HCT116 (cell line): Measurements from ENCODE around the gene NRXN2. TPM values are rescaled to one million over a fixed set of nuclear protein-coding genes. Genes with fewer than 3 reads are reported as not detected.

Experiments
- ATAC-seq: fragments of 200-7000 bp; cut with Tn5 transposase; 2 replicates; pipeline ENCODE4 v1.9.1; 2020; ENCODE audit warnings: mild to moderate bottlenecking, moderate library complexity
- BruUV-seq: library from RNA; stranded (reverse); fragments of 400-500 nt; replicated peaks from 2 replicates; lab custom pipeline; 2021; lab: Mats Ljungman, UMichigan
- CTCF ChIA-PET: fragments of 300-600 bp; sonication (Branson Sonifier 250); formaldehyde crosslinking; loops from one replicate; lab custom pipeline; 2021; ENCODE audit warnings: antibody characterized with exemption; lab: Charles Lee
- POLR2A ChIA-PET: fragments of 300-600, 350-600 bp; sonication (Branson Sonifier 250); formaldehyde crosslinking; loops from one replicate; lab custom pipeline; 2021; ENCODE audit warnings: antibody characterized with exemption; lab: Charles Lee
- RAD21 ChIA-PET, 2 experiments: fragments of 300-600 bp; sonication (Branson Sonifier 250); formaldehyde crosslinking; loops; one replicate each; lab custom pipeline; 2023; ENCODE audit warnings: low total read pairs in 2 of 2; ENCODE audit not compliant: uncharacterized antibody in 2 of 2, unreplicated experiment in 2 of 2, low non-redundant PET in 1 of 2; lab: Charles Lee
- DNase-seq: peaks from one replicate; pipeline ENCODE4 v3.0.0-alpha.2; 2010; ENCODE audit warnings: low read depth, low spot score
- H2AFZ ChIP-seq: fragments of 200-600 bp; shearing (Covaris generic), sonication (generic); 2 replicates; pipeline ENCODE4 v1.6.1; 2017; ENCODE audit warnings: low read depth, mixed run types, mixed read lengths, antibody characterized with exemption, low read length; ENCODE audit not compliant: poor library complexity, severe bottlenecking
- H3K27ac ChIP-seq: 2 replicates; pipeline ENCODE4 v1.5.1; 2012; ENCODE audit warnings: low read depth, low read length
- H3K27me3 ChIP-seq: fragments of 200-600 bp; sonication (generic); 2 replicates; pipeline ENCODE4 v1.6.1; 2016; ENCODE audit warnings: mixed run types, low read length, mixed read lengths; ENCODE audit not compliant: insufficient read depth
- H3K36me3 ChIP-seq, 2 experiments: fragments of 200-500 bp in 1 of 2; fragments of 200-600 bp in 1 of 2; sonication (Bioruptor generic) in 1 of 2; sonication (generic) in 1 of 2; 2 replicates each; pipeline versions ENCODE4 v1.5.1 to v1.6.1; 2014 to 2016; ENCODE audit warnings: low read length in 2 of 2, inconsistent platforms in 1 of 2, mixed read lengths in 1 of 2, mixed run types in 1 of 2; ENCODE audit not compliant: insufficient read depth in 2 of 2, control insufficient read depth in 1 of 2
- H3K4me1 ChIP-seq, 2 experiments: fragments of 200-600 bp in 1 of 2; sonication (generic) in 1 of 2; 2 replicates each; pipeline versions ENCODE4 v1.5.1 to v1.6.1; 2012 to 2017; ENCODE audit warnings: low read length in 2 of 2, inconsistent platforms in 1 of 2, mild to moderate bottlenecking in 1 of 2, mixed read lengths in 1 of 2, mixed run types in 1 of 2, moderate library complexity in 1 of 2; ENCODE audit not compliant: insufficient read depth in 2 of 2, control insufficient read depth in 1 of 2
- H3K4me2 ChIP-seq: fragments of 200-600 bp; sonication (generic); 2 replicates; pipeline ENCODE4 v1.6.1; 2017; ENCODE audit warnings: mixed run types, low read length, mixed read lengths
- H3K4me3 ChIP-seq, 2 experiments: fragments of 200-600 bp in 1 of 2; sonication (generic) in 1 of 2; replicated peaks in 1 of 2; 2 replicates each; pipeline ENCODE4 v1.5.1; 2011 to 2016; ENCODE audit warnings: low read length in 2 of 2, control low read depth in 1 of 2, low read depth in 1 of 2, mild to moderate bottlenecking in 1 of 2, mixed read lengths in 1 of 2, mixed run types in 1 of 2
- H3K79me2 ChIP-seq: fragments of 200-600 bp; sonication (generic); 2 replicates; pipeline ENCODE4 v1.6.1; 2017; ENCODE audit warnings: mild to moderate bottlenecking, mixed run types, low read length, moderate library complexity, mixed read lengths; ENCODE audit not compliant: insufficient read depth
- H3K9ac ChIP-seq: fragments of 200-600 bp; sonication (generic); 2 replicates; pipeline ENCODE4 v1.6.1; 2016; ENCODE audit warnings: low read length, mixed read lengths
- H3K9me2 ChIP-seq: fragments of 200-600 bp; sonication (generic), shearing (Covaris generic); 2 replicates; pipeline ENCODE4 v1.6.1; 2017; ENCODE audit warnings: mixed run types, mild to moderate bottlenecking, moderate library complexity; ENCODE audit not compliant: insufficient read depth
- H3K9me3 ChIP-seq, 2 experiments: fragments of 200-500 bp in 1 of 2; fragments of 200-600 bp in 1 of 2; sonication (Bioruptor generic) in 1 of 2; sonication (generic) in 1 of 2; 2 replicates each; pipeline ENCODE4 v1.6.1; 2014 to 2017; ENCODE audit warnings: low read length in 2 of 2, mixed read lengths in 2 of 2, inconsistent platforms in 1 of 2, low read depth in 1 of 2, mild to moderate bottlenecking in 1 of 2, mixed run types in 1 of 2, moderate library complexity in 1 of 2; ENCODE audit not compliant: control insufficient read depth in 1 of 2, insufficient read depth in 1 of 2
- H4K20me1 ChIP-seq: fragments of 200-600 bp; sonication (generic), shearing (Covaris generic); 2 replicates; pipeline ENCODE4 v1.6.1; 2017; ENCODE audit warnings: mixed run types, mild to moderate bottlenecking, moderate library complexity; ENCODE audit not compliant: insufficient read depth
- CBX3 ChIP-seq: IDR thresholded peaks from 2 replicates; pipeline ENCODE4 v1.6.1; 2012; ENCODE audit warnings: low read depth
- CEBPB ChIP-seq: IDR thresholded peaks from 2 replicates; pipeline ENCODE4 v1.6.1; 2012; ENCODE audit warnings: low read depth
- CTCF ChIP-seq, 3 experiments: fragments of 200-600 bp in 1 of 3; sonication (generic) in 1 of 3; IDR thresholded peaks in 2 of 3; conservative IDR thresholded peaks in 1 of 3; 2 replicates each; pipeline ENCODE4 v1.5.1; 2012 to 2017; ENCODE audit warnings: low read depth in 2 of 3, low read length in 2 of 3, antibody characterized with exemption in 1 of 3, borderline replicate concordance in 1 of 3, control low read depth in 1 of 3, mild to moderate bottlenecking in 1 of 3, mixed read lengths in 1 of 3, mixed run types in 1 of 3, moderate library complexity in 1 of 3; ENCODE audit not compliant: insufficient read depth in 1 of 3
- EGR1 ChIP-seq: IDR thresholded peaks from 2 replicates; pipeline ENCODE4 v1.6.1; 2012; ENCODE audit warnings: low read depth
- ELF1 ChIP-seq: IDR thresholded peaks from 2 replicates; pipeline ENCODE4 v1.6.1; 2012; ENCODE audit warnings: low read depth, borderline replicate concordance
- EZH2 ChIP-seq: fragments of 200-600 bp; sonication (generic); IDR thresholded peaks from 2 replicates; pipeline ENCODE4 v1.6.1; 2017; ENCODE audit warnings: antibody characterized with exemption, mixed run types
- FOSL1 ChIP-seq: IDR thresholded peaks from 2 replicates; pipeline ENCODE4 v1.6.1; 2012; ENCODE audit warnings: low read depth
- POLR2A ChIP-seq: IDR thresholded peaks from 2 replicates; pipeline ENCODE4 v1.7.0; 2011; ENCODE audit warnings: borderline replicate concordance; ENCODE audit not compliant: insufficient read depth, insufficient read length; ENCODE audit errors: extremely low read depth
- REST ChIP-seq: IDR thresholded peaks from 2 replicates; pipeline ENCODE4 v1.6.1; 2012; ENCODE audit warnings: low read depth
- SIN3A ChIP-seq: IDR thresholded peaks from 2 replicates; pipeline ENCODE4 v1.6.1; 2012; ENCODE audit warnings: low read depth
- SP1 ChIP-seq: IDR thresholded peaks from 2 replicates; pipeline ENCODE4 v1.6.1; 2012; ENCODE audit warnings: low read depth
- SRF ChIP-seq: IDR thresholded peaks from 2 replicates; pipeline ENCODE4 v1.6.1; 2012; ENCODE audit warnings: low read depth
- TCF7L2 ChIP-seq: IDR thresholded peaks from 2 replicates; pipeline ENCODE4 v1.7.0; 2011; ENCODE audit warnings: borderline replicate concordance, inconsistent platforms; ENCODE audit not compliant: insufficient read depth, insufficient read length; ENCODE audit errors: extremely low read depth
- YY1 ChIP-seq: IDR thresholded peaks from 2 replicates; pipeline ENCODE4 v1.6.1; 2011; ENCODE audit warnings: low read length, low read depth, moderate library complexity, mild to moderate bottlenecking; ENCODE audit not compliant: insufficient replicate concordance; ENCODE audit errors: extremely low read depth
- ZFX ChIP-seq: fragments of 450-650 bp; IDR thresholded peaks from 2 replicates; pipeline ENCODE4 v1.6.1; 2017
- ZNF274 ChIP-seq: fragments of 200-500 bp; sonication (Bioruptor generic); IDR thresholded peaks from 2 replicates; pipeline ENCODE4 v1.6.1; 2014; ENCODE audit warnings: mild to moderate bottlenecking, low read depth, low read length, inconsistent platforms
- intact Hi-C: fragments of 100-400 bp; cut with micrococcal nuclease; formaldehyde crosslinking; loops from 2 replicates; pipeline ENCODE4 v1.10.0; 2022
- total RNA-seq: library from RNA; stranded (reverse); gene quantifications from one replicate; pipeline ENCODE4 v1.2.1, GENCODE V29; 2021; ENCODE audit not compliant: unreplicated experiment
- TF ChIP-seq, protein P1 (sequence below): IDR thresholded peaks from 2 replicates; pipeline ENCODE4 v1.6.1; 2012

The NRXN2 gene
- total RNA-seq, 1 experiment from 2014 or later = 1.5 TPM

DNA sequence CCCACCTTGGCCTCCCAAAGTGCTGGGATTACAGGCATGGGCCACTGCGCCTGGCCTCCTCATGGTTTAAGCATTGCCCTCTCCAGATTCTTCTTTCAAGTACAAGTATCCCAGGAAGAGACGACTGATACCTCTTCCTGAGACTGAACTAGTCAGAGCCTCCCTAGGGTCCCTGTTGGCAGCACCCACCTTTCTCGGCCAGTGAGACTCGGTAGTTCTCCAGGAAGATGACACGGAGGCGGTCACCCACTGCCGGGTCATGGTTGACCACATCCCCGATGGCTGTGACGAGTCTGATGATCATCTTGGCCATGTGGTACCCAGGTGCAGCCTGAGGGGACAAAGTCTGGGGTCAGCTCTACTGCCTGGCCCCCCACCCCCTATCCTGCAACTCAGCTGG is 28.1 kb upstream of the NRXN2 start:
- H3K9me2 ChIP-seq = no peaks in the 10 kb centered on the region
- peaks cover 0 to 5% of the 10 kb centered on the region in 2 experiments; a peak in 1 of 4 replicates for H3K4me1 ChIP-seq
- H3K4me2 ChIP-seq = no peak overlapping the region
- TF ChIP-seq SP1 (no peak), EZH2 (no peak), POLR2A (no peak), ZNF274 (no peak), EGR1 (no peak), YY1 (no peak), ZFX (no peak), SRF (no peak), ELF1 (no peak), REST (no peak), CBX3 (no peak), SIN3A (no peak), CEBPB (no peak), TCF7L2 (no peak), CTCF (IDR thresholded peaks at IDR 0.05 in 2 of 3, conservative IDR thresholded peaks at IDR 0.05 in 1 of 3; ENCODE audit: borderline replicate concordance in 1 of 3, insufficient read depth in 1 of 3, low read depth in 2 of 3, low read length in 2 of 3) (no peak), FOSL1 (no peak)
- TF ChIP-seq, protein P1, sequence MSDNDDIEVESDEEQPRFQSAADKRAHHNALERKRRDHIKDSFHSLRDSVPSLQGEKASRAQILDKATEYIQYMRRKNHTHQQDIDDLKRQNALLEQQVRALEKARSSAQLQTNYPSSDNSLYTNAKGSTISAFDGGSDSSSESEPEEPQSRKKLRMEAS = no peak
- ChIA-PET CTCF (no interaction called here), RAD21 (no interaction called here), POLR2A (no interaction called here)
- H3K27ac ChIP-seq = no peak overlapping the region
- no peak overlapping the region for H3K9ac ChIP-seq
- DNase-seq (no peak), ATAC-seq (no peak)
- no peak overlapping the region for H2AFZ ChIP-seq
- no peaks in the 10 kb centered on the region for H3K27me3 ChIP-seq
- no TSS peak for BruUV-seq
- H3K9me3 ChIP-seq = no peaks in the 10 kb centered on the region
- no peaks in the 10 kb centered on the region for H3K36me3 ChIP-seq
- intact Hi-C loops = no loop called here
- no peaks in the 10 kb centered on the region for H4K20me1 ChIP-seq
- no peak overlapping the region for H3K4me3 ChIP-seq
- H3K79me2 ChIP-seq = no peaks in the 10 kb centered on the region
